K562 (cell line): Measurements from ENCODE around the gene GMPR2. TPM values are rescaled to one million over a fixed set of nuclear protein-coding genes. Genes with fewer than 3 reads are reported as not detected.

Source experiments
- AFF1 ChIP-seq, 2 experiments: fragments of 450-650 bp; IDR thresholded peaks; 2 replicates each; pipeline ENCODE4 v1.6.1; 2018; ENCODE audit warnings: mild to moderate bottlenecking in 2 of 2, low read depth in 1 of 2; ENCODE audit not compliant: partially characterized antibody in 2 of 2
- CTBP1 ChIP-seq: fragments of 450-650 bp; IDR thresholded peaks from 2 replicates; pipeline ENCODE4 v1.6.1; 2016; ENCODE audit warnings: borderline replicate concordance
- DEAF1 ChIP-seq: fragments of 450-650 bp; formaldehyde crosslinking; IDR thresholded peaks from 2 replicates; pipeline ENCODE4 v1.4.0; 2020; ENCODE audit warnings: mild to moderate bottlenecking, moderate library complexity
- E4F1 ChIP-seq: fragments of 250-450 bp; sonication (Bioruptor Pico); IDR thresholded peaks from 2 replicates; pipeline ENCODE4 v1.5.0; 2021; ENCODE audit warnings: mild to moderate bottlenecking, borderline replicate concordance
- ESRRB ChIP-seq: fragments of 250-450 bp; sonication (Bioruptor Pico); IDR thresholded peaks from 2 replicates; pipeline ENCODE4 v1.5.0; 2020; ENCODE audit warnings: mild to moderate bottlenecking, moderate library complexity, borderline replicate concordance
- GABPA ChIP-seq: fragments of 200-800 bp; sonication (Bioruptor generic); conservative IDR thresholded peaks from 2 replicates; pipeline ENCODE4 v1.6.1; 2016; ENCODE audit warnings: low read depth, missing genetic modification characterization, missing compliant biosample characterization
- HMGXB4 ChIP-seq: sonication (generic); formaldehyde crosslinking; IDR thresholded peaks from 2 replicates; pipeline ENCODE4 v1.8.1; 2023; ENCODE audit warnings: mild to moderate bottlenecking, missing genetic modification reagents
- MYBL2 ChIP-seq, 2 experiments: fragments of 450-650 bp in 1 of 2; sonication (generic) in 1 of 2; formaldehyde crosslinking in 1 of 2; IDR thresholded peaks; 2 replicates each; pipeline versions ENCODE4 v1.6.1 to v1.8.1; 2017 to 2022; ENCODE audit warnings: borderline replicate concordance in 1 of 2, inconsistent platforms in 1 of 2, low read depth in 1 of 2, mild to moderate bottlenecking in 1 of 2, missing genetic modification reagents in 1 of 2, moderate library complexity in 1 of 2
- NEUROD1 ChIP-seq: fragments of 150-350 bp; IDR thresholded peaks from 2 replicates; pipeline ENCODE4 v1.6.1; 2014; ENCODE audit warnings: borderline replicate concordance, low read length, low read depth; ENCODE audit not compliant: partially characterized antibody
- PCBP1 ChIP-seq: fragments of 200-400 bp; formaldehyde crosslinking; IDR thresholded peaks from 2 replicates; pipeline ENCODE4 v1.6.1; 2018; ENCODE audit warnings: mild to moderate bottlenecking, low read depth, low read length; ENCODE audit not compliant: poor library complexity, severe bottlenecking
- SRSF7 ChIP-seq: fragments of 200-400 bp; formaldehyde crosslinking; optimal IDR thresholded peaks from 2 replicates; pipeline ENCODE3; 2017; ENCODE audit warnings: mild to moderate bottlenecking, low read depth, low read length
- ZFX ChIP-seq: sonication (generic); formaldehyde crosslinking; IDR thresholded peaks from 2 replicates; pipeline ENCODE4 v1.8.0; 2022; ENCODE audit warnings: mild to moderate bottlenecking, missing genetic modification reagents, moderate library complexity
- ZNF41 ChIP-seq: fragments of 250-450 bp; sonication (Bioruptor Pico); conservative IDR thresholded peaks from 2 replicates; pipeline ENCODE4 v1.4.0; 2020; ENCODE audit warnings: mild to moderate bottlenecking
- polyA plus RNA-seq, 8 experiments: library from polyadenylated mRNA; depleted of rRNA in 4 of 8; stranded (reverse) in 5 of 8; unstranded in 3 of 8; fragments of >200 nt; fragmentation: Nextera tagmentation in 2 of 8; fragmentation: Illumina TruSeq in 1 of 8; extraction: Ambion mirVana in 2 of 8; extraction: Trizol in 1 of 8; gene quantifications; 2 replicates each; pipeline versions ENCODE4 v1.2.1 to v1.2.3, GENCODE V29; 2011 to 2014; ENCODE audit warnings: inconsistent platforms in 1 of 8, missing spikeins in 1 of 8
- total RNA-seq, 7 experiments: library from RNA; depleted of rRNA in 6 of 7; stranded (reverse); fragments of >200 nt in 6 of 7; fragmentation: Illumina TruSeq in 2 of 7; extraction: Trizol in 2 of 7; gene quantifications; 2 replicates each; pipeline versions ENCODE4 v1.2.1 to v1.2.3, GENCODE V29; 2011 to 2021; ENCODE audit warnings: low replicate concordance in 1 of 7

Gene GMPR2
- total and polyA plus RNA-seq, 9 of the 15 experiments (the other 6 are each of a cell fraction or from before 2014, with no cell fraction given), result 26.4 to 67.4 (median 36.3) TPM

- TF ChIP-seq DEAF1 (no peak), GABPA (tag) (peak; percentile 82), ZNF41 (no peak), ESRRB (CRISPR knock-in tag) (no peak), CTBP1 (peak; percentile 82; the same call in 1 of the 2 replicates), HMGXB4 (peak; percentile 89), PCBP1 (peak; percentile 84), MYBL2 (IDR thresholded peaks at IDR 0.05; ENCODE audit: low read depth) (no peak), MYBL2 (CRISPR knock-in tag; IDR thresholded peaks at IDR 0.05; ENCODE audit: borderline replicate concordance) (no peak), SRSF7 (no peak), NEUROD1 (no peak), E4F1 (no peak), AFF1 (IDR thresholded peaks at IDR 0.05; ENCODE audit: low read depth in 1 of 2, partially characterized antibody in 2 of 2) (no peak), ZFX (peak; percentile 52; the same call in 1 of the 2 replicates)
Measured at GRCh38 chr14:24271134-24271833, 38.6 kb downstream of the GMPR2 start, which contains the start of gene RABGGTA (continued).
